ENCODE measurements around the gene FAM131A. TPM values are rescaled to one million over a fixed set of nuclear protein-coding genes. Genes with fewer than 3 reads are reported as not detected.

FAM131A gene
- total RNA-seq, 1 experiment from 2014 or later, result 14.4 TPM

- Histone ChIP-seq H2BK15ac (ENCODE audit: low read depth, low read length) (no peak overlapping the region), H2BK20ac (ENCODE audit: low read depth, low read length, poor library complexity, severe bottlenecking) (no peak overlapping the region), H3K14ac (ENCODE audit: insufficient read depth, low read length) (no peak overlapping the region), H3K23me2 (ENCODE audit: insufficient read length, low read depth, low read length, poor library complexity, severe bottlenecking) (no peaks in the 10 kb centered on the region), H2BK120ac (ENCODE audit: low read depth, low read length, poor library complexity, severe bottlenecking) (no peak overlapping the region), H3K4me2 (ENCODE audit: insufficient read depth, insufficient read length, low read length) (no peak overlapping the region), H4K8ac (replicated peaks; ENCODE audit: insufficient read length, low read depth, low read length) (no peak overlapping the region), H3K9me3 (ENCODE audit: control insufficient read depth, low read depth, low read length) (no peaks in the 10 kb centered on the region), H3K79me2 (ENCODE audit: insufficient read depth, low read length) (no peaks in the 10 kb centered on the region), H2AFZ (ENCODE audit: low read length) (no peak overlapping the region), H3K27me3 (ENCODE audit: insufficient read depth, low read length) (no peaks in the 10 kb centered on the region), H4K91ac (ENCODE audit: insufficient read length, low read depth, low read length) (no peak overlapping the region), H2BK12ac (ENCODE audit: insufficient read length, low read depth, low read length) (no peak overlapping the region), H3K18ac (ENCODE audit: insufficient read length, low read depth, low read length) (no peak overlapping the region), H3K4me1 (ENCODE audit: insufficient read depth, low read length) (no peaks in the 10 kb centered on the region), H4K5ac (ENCODE audit: insufficient read length, low read depth, low read length) (no peak overlapping the region), H3K27ac (ENCODE audit: insufficient read length, low read depth, low read length) (no peak overlapping the region), H2BK5ac (ENCODE audit: insufficient read length, low read length) (no peak overlapping the region), H3K23ac (ENCODE audit: insufficient read length, low read depth, low read length) (no peak overlapping the region), H3K56ac (ENCODE audit: insufficient read length, low read depth, low read length) (no peak overlapping the region), H3K79me1 (ENCODE audit: insufficient read depth, low read depth, low read length, poor library complexity, severe bottlenecking) (no peaks in the 10 kb centered on the region), H3K9ac (ENCODE audit: extremely low read depth, insufficient read length, low read length) (no peak overlapping the region), H3K4ac (ENCODE audit: low read depth, low read length) (no peak overlapping the region), H3T11ph (ENCODE audit: low read length) (no peak overlapping the region), H2AK5ac (ENCODE audit: insufficient read length, low read length) (no peak overlapping the region), H4K20me1 (ENCODE audit: control insufficient read depth, insufficient read depth, insufficient read length) (no peaks in the 10 kb centered on the region)
- H3K4me3 Mint-ChIP-seq, result no peak overlapping the region
- no peak for TF ChIP-seq CTCF (conservative IDR thresholded peaks at IDR 0.05)
- no peak overlapping the region for H3K27ac Mint-ChIP-seq
- H3K36me3 Mint-ChIP-seq (ENCODE audit: insufficient read depth in 1 of 3, low read depth in 3 of 3), result no peaks in the 10 kb centered on the region
- peaks cover 6 to 7% of the 10 kb centered on the region in 2 experiments; a peak in 3 of 4 replicates for H3K4me1 Mint-ChIP-seq
- no CpG with 5 or more reads among the region's 5 CpGs for WGBS (ENCODE audit: extremely low coverage, insufficient read length, low lambda C conversion rate)
- H3K9me3 Mint-ChIP-seq, result no peaks in the 10 kb centered on the region; a peak in 1 of 5 replicates
- H3K27me3 Mint-ChIP-seq (ENCODE audit: low read depth), result peaks cover 20% of the 10 kb centered on the region
- DNase-seq, result no peak
Measured at GRCh38 chr3:184389935-184390528, 52.6 kb downstream of the FAM131A start.

Data from H9 (cell line).